Endothelial cell (in vitro differentiated cells): ENCODE measurements around the gene CRACDL. TPM values are rescaled to one million over a fixed set of nuclear protein-coding genes. Genes with fewer than 3 reads are reported as not detected.

ENCODE experiments used
- DNase-seq: peaks from one replicate; pipeline ENCODE4 v3.0.0; 2021; ENCODE audit warnings: low spot score
- H3K27ac Mint-ChIP-seq: one replicate; pipeline ENCODE4 v1.8.0; 2021; ENCODE audit warnings: mixed read lengths, inconsistent platforms; ENCODE audit not compliant: unreplicated experiment
- H3K27me3 Mint-ChIP-seq: one replicate; pipeline ENCODE4 v1.8.0; 2021; ENCODE audit warnings: mild to moderate bottlenecking, moderate library complexity, mixed read lengths, inconsistent platforms; ENCODE audit not compliant: unreplicated experiment
- H3K36me3 Mint-ChIP-seq: one replicate; pipeline ENCODE4 v1.8.0; 2021; ENCODE audit warnings: mild to moderate bottlenecking, low read depth, mixed read lengths, inconsistent platforms; ENCODE audit not compliant: unreplicated experiment
- H3K4me1 Mint-ChIP-seq: one replicate; pipeline ENCODE4 v1.8.0; 2021; ENCODE audit warnings: mild to moderate bottlenecking, mixed read lengths, inconsistent platforms; ENCODE audit not compliant: unreplicated experiment
- H3K4me3 Mint-ChIP-seq: one replicate; pipeline ENCODE4 v1.8.0; 2021; ENCODE audit warnings: mild to moderate bottlenecking, mixed read lengths, inconsistent platforms; ENCODE audit not compliant: unreplicated experiment
- H3K9me3 Mint-ChIP-seq: one replicate; pipeline ENCODE4 v1.8.0; 2021; ENCODE audit warnings: mixed read lengths, inconsistent platforms; ENCODE audit not compliant: unreplicated experiment
- CTCF ChIP-seq: fragments of 200-600 bp; sonication (generic); IDR thresholded peaks from one replicate; pipeline ENCODE4 v1.5.0; 2021; ENCODE audit warnings: antibody characterized with exemption; ENCODE audit not compliant: unreplicated experiment
- total RNA-seq: library from RNA; stranded (reverse); fragmentation: NEBNext Ultra II Directional; extraction: Animal tissue kit (Norgen Biotek cat#: 25700); gene quantifications from one replicate; pipeline ENCODE4 v1.2.1, GENCODE V29; 2021; ENCODE audit not compliant: unreplicated experiment

Gene CRACDL
- total RNA-seq, 1 donor from 2014 or later: 3.3 TPM

DNA sequence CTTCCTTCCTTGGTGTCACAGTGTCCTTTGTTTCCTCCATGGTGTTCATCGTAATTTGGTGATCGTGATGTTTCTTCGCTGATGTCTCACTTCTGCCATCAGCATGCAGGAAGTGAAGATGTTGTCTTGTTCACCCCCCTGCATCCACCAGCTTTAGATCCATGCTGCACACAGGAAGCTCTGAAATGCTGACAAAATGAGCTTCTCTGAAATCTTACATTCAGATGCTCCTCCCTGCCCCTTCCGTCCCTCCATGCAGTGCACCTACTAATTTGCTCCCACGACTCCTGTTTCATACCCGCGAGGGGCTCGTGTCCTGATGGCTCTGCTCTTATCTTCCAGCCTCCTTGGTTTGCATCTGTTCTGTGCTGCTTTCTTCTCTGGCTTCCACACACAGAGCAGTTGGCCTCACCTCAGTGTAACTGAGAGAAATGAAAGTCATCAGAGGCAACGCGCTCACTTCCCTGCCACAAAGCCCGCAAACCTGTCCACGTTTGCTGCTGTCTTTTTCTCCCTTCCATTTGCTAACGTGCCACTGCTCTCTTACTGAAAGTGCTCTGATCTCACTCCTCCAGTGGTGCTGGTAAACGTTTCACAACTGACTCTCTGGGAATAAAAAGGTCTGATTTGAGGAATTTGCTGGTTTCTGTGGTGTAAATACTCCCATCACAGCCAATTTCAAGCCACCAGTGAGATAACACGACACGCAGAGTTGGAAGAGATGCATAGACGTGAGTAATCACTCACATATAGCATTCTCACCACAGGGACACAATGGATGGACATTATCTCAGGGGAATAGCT lies 164.1 kb downstream of the CRACDL start:
- DNase-seq: no peak
- TF ChIP-seq CTCF: no peak
- no peak overlapping the region for H3K27ac Mint-ChIP-seq

GRCh38 chr2:98771264-98771663 lies 164.8 kb downstream of the CRACDL start:
- peaks cover 7% of the 10 kb centered on the region for H3K4me1 Mint-ChIP-seq
- no peak overlapping the region for H3K4me3 Mint-ChIP-seq
- H3K9me3 Mint-ChIP-seq: no peaks in the 10 kb centered on the region
- TF ChIP-seq CTCF: no peak
- no peak for DNase-seq
- H3K27me3 Mint-ChIP-seq: peaks cover 14% of the 10 kb centered on the region
- H3K27ac Mint-ChIP-seq: no peak overlapping the region
- peaks cover 4% of the 10 kb centered on the region for H3K36me3 Mint-ChIP-seq

More for the DNA sequence above, 164.1 kb downstream of the CRACDL start:
- Mint-ChIP-seq H3K4me3 (no peak overlapping the region), H3K9me3 (no peaks in the 10 kb centered on the region), H3K4me1 (peaks cover 7% of the 10 kb centered on the region), H3K27me3 (peaks cover 14% of the 10 kb centered on the region), H3K36me3 (peaks cover 4% of the 10 kb centered on the region)

DNA sequence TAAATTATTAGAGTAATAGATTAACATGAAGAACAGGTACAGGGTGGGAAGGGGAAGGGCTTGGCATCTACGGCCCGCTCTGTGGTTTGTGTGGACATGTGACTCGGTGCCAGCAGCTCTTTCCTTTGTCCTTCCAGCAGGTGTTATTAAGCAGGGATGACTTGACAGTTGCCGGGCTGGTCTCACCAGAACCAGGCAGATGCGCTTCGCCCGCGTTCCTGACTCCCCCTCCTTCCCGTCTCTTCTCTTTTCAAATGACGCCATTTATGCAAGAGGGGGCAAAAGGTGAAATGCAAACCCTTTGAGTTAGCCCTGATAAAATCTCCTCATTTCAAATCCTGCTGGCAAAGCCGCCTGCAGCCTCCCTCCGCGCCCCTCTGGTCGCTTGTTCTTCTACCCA lies 166.2 kb downstream of the CRACDL start:
- Mint-ChIP-seq H3K27me3 (peaks cover 15% of the 10 kb centered on the region), H3K36me3 (peaks cover 4% of the 10 kb centered on the region), H3K9me3 (no peaks in the 10 kb centered on the region), H3K4me3 (no peak overlapping the region), H3K4me1 (peaks cover 7% of the 10 kb centered on the region), H3K27ac (no peak overlapping the region)
- DNase-seq: no peak
- TF ChIP-seq CTCF: no peak

DNA sequence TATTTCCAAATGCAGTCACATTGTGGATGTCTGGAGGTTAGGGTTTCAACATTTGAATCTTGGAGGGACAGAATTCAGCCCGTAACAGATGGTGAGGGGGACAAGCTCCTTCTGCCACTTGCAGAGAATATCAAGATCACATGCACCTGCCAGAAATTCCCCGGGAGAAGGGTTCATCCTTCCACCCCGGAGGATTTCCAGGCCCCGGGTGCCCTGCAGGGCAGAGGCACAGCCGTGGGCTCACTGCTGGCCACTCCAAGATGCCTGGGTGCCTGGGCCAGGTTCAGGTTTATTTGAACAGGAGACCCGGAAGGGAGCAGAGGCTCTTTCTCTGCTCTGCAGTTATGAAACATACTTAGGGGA lies 166.9 kb downstream of the CRACDL start:
- H3K9me3 Mint-ChIP-seq: no peaks in the 10 kb centered on the region
- no peak for TF ChIP-seq CTCF
- H3K36me3 Mint-ChIP-seq: peaks cover 4% of the 10 kb centered on the region
- H3K4me3 Mint-ChIP-seq: no peak overlapping the region
- peaks cover 7% of the 10 kb centered on the region for H3K4me1 Mint-ChIP-seq
- no peak overlapping the region for H3K27ac Mint-ChIP-seq
- no peak for DNase-seq
- peaks cover 15% of the 10 kb centered on the region for H3K27me3 Mint-ChIP-seq

GRCh38 chr2:98768384-98769113 lies 167.5 kb downstream of the CRACDL start:
- H3K27me3 Mint-ChIP-seq: peaks cover 15% of the 10 kb centered on the region
- TF ChIP-seq CTCF: no peak
- peaks cover 4% of the 10 kb centered on the region for H3K36me3 Mint-ChIP-seq
- peaks cover 7% of the 10 kb centered on the region for H3K4me1 Mint-ChIP-seq
- DNase-seq: no peak
- no peaks in the 10 kb centered on the region for H3K9me3 Mint-ChIP-seq
- H3K27ac Mint-ChIP-seq: no peak overlapping the region
- H3K4me3 Mint-ChIP-seq: no peak overlapping the region
